Measurements from ENCODE around the gene PRKD1. TPM values are rescaled to one million over a fixed set of nuclear protein-coding genes. Genes with fewer than 3 reads are reported as not detected.

Gene PRKD1
- total and polyA plus RNA-seq, 11 donors, result 0.99 to 8.8 (median 3.6) TPM

DNA sequence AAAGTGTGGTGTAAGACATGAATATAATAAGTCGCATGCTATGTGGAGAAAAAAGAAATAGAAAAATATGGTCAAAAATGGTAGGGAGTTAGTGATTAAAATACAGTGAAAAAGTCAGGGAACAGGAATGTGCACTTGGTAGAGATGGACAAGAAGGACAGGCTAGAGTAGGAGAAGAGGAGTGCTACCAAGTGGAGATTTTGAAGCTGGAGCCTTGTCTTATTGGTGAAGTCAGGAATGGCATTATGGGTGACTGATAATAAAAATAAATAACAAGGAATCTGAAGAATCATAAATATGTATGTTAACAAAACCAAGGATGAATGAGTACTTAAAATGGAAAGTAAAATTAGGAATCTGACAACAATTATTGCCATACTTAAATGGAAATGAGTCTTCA lies 204.8 kb downstream of the PRKD1 start:
- no peak for ATAC-seq
- no peak overlapping the region for H3K27ac ChIP-seq
- no peak overlapping the region for H3K4me3 ChIP-seq
- no peaks in the 10 kb centered on the region for H3K9me3 ChIP-seq
- no peak for DNase-seq
- H3K27me3 ChIP-seq, result no peaks in the 10 kb centered on the region
- H3K36me3 ChIP-seq, result no peaks in the 10 kb centered on the region
- intact Hi-C loops (cut with DNase I), result loop anchor here in 2 of 10 donors (10.0 kb wide), 2 partner anchors 202 to 282 kb away; partner anchors contain the start of gene PRKD1 (in 1 of the 2)
- WGBS, 4 donors, result 85 to 100% (median 98%) methylated on average over 1 of the region's 1 CpG
- H3K4me1 ChIP-seq, result peaks cover 0 to 17% (median 10%) of the 10 kb centered on the region in 12 donors
- TF ChIP-seq POLR2A (IDR thresholded peaks at IDR 0.05), result no peak
- TF ChIP-seq CTCF (IDR thresholded peaks at IDR 0.05), result no peak

GRCh38 chr14:29721586-29721985 lies 206.1 kb downstream of the PRKD1 start:
- H3K36me3 ChIP-seq, result no peaks in the 10 kb centered on the region
- ATAC-seq (no peak), DNase-seq (no peak)
- peaks cover 0 to 17% (median 9%) of the 10 kb centered on the region in 12 donors for H3K4me1 ChIP-seq
- H3K4me3 ChIP-seq, result no peak overlapping the region
- 55 to 74% (median 68%) methylated on average over 2 of the region's 2 CpGs for WGBS, 4 donors
- intact Hi-C loops (cut with DNase I), result loop anchor here in 2 of 10 donors (10.0 kb wide), 2 partner anchors 203 to 283 kb away; partner anchors contain the start of gene PRKD1 (in 1 of the 2)
- no peaks in the 10 kb centered on the region for H3K27me3 ChIP-seq
- no peak overlapping the region for H3K27ac ChIP-seq
- no peaks in the 10 kb centered on the region for H3K9me3 ChIP-seq
- no peak for TF ChIP-seq POLR2A (IDR thresholded peaks at IDR 0.05)
- no peak for TF ChIP-seq CTCF (IDR thresholded peaks at IDR 0.05)

GRCh38 chr14:29717901-29718300 lies 209.7 kb downstream of the PRKD1 start:
- no peaks in the 10 kb centered on the region for H3K9me3 ChIP-seq
- DNase-seq, result no peak
- no peak overlapping the region for H3K4me3 ChIP-seq
- peaks cover 0 to 15% (median 0%) of the 10 kb centered on the region in 12 donors for H3K4me1 ChIP-seq
- 73 to 83% (median 76%) methylated on average over 5 of the region's 5 CpGs for WGBS, 4 donors
- no peak overlapping the region for H3K27ac ChIP-seq
- no peaks in the 10 kb centered on the region for H3K36me3 ChIP-seq
- intact Hi-C loops (cut with DNase I), result loop anchor here in 1 of 10 donors (10.0 kb wide), 1 partner anchor 197 kb away; no protein-coding TSS in a partner anchor
- ATAC-seq, result no peak
- TF ChIP-seq CTCF (IDR thresholded peaks at IDR 0.05) (no peak), POLR2A (IDR thresholded peaks at IDR 0.05) (no peak)
- H3K27me3 ChIP-seq, result no peaks in the 10 kb centered on the region

GRCh38 chr14:29716150-29716549 lies 211.5 kb downstream of the PRKD1 start:
- ATAC-seq (peak in 1 of 4 donors; percentile 50), DNase-seq (no peak)
- TF ChIP-seq CTCF (IDR thresholded peaks at IDR 0.05), result no peak
- no peak for TF ChIP-seq POLR2A (IDR thresholded peaks at IDR 0.05)
- H3K4me3 ChIP-seq, result no peak overlapping the region
- no peak overlapping the region for H3K27ac ChIP-seq
- intact Hi-C loops (cut with DNase I), result loop anchor here in 1 of 10 donors (10.0 kb wide), 1 partner anchor 199 kb away; no protein-coding TSS in a partner anchor
- WGBS, 4 donors, result 34 to 68% (median 61%) methylated on average over 1 of the region's 1 CpG
- no peaks in the 10 kb centered on the region for H3K36me3 ChIP-seq
- H3K4me1 ChIP-seq, result peaks cover 0 to 8% (median 0%) of the 10 kb centered on the region in 12 donors
- no peaks in the 10 kb centered on the region for H3K27me3 ChIP-seq
- no peaks in the 10 kb centered on the region for H3K9me3 ChIP-seq
